Duodenal mucosa (tissue), 2 donors: ENCODE results near the gene SHCBP1L.
"Not testable (repeated sequence)": the region's sequence is repeated elsewhere in the genome, so short reads cannot be mapped to it uniquely, and the experiment has no call there.

Experiments
- H3K27ac ChIP-seq: one replicate; pipeline ENCODE4 v1.7.0; 2013; ENCODE audit warnings: low read depth, low read length
- H3K27me3 ChIP-seq, 2 donors: one replicate each; pipeline ENCODE4 v1.7.0; 2013; ENCODE audit warnings: low read length in 2 of 2, control low read depth in 1 of 2; ENCODE audit not compliant: insufficient read depth in 2 of 2, control insufficient read depth in 1 of 2
- H3K36me3 ChIP-seq, 2 donors: one replicate each; pipeline ENCODE4 v1.7.0; 2013; ENCODE audit warnings: low read length in 2 of 2, control low read depth in 1 of 2; ENCODE audit not compliant: insufficient read depth in 2 of 2, control insufficient read depth in 1 of 2
- H3K4me1 ChIP-seq, 2 donors: one replicate each; pipeline ENCODE4 v1.7.0; 2013; ENCODE audit warnings: low read length in 2 of 2, control low read depth in 1 of 2; ENCODE audit not compliant: insufficient read depth in 2 of 2, control insufficient read depth in 1 of 2
- H3K4me3 ChIP-seq, 2 donors: one replicate each; pipeline ENCODE4 v1.7.0; 2013; ENCODE audit warnings: low read length in 2 of 2, low read depth in 1 of 2
- H3K9ac ChIP-seq, 2 donors: one replicate each; pipeline ENCODE4 v1.7.0; 2013; ENCODE audit warnings: low read length in 2 of 2, low read depth in 1 of 2
- H3K9me3 ChIP-seq, 2 donors: one replicate each; pipeline ENCODE4 v1.7.0; 2013; ENCODE audit warnings: low read length in 2 of 2, control low read depth in 1 of 2; ENCODE audit not compliant: control insufficient read depth in 1 of 2

SHCBP1L gene

DNA sequence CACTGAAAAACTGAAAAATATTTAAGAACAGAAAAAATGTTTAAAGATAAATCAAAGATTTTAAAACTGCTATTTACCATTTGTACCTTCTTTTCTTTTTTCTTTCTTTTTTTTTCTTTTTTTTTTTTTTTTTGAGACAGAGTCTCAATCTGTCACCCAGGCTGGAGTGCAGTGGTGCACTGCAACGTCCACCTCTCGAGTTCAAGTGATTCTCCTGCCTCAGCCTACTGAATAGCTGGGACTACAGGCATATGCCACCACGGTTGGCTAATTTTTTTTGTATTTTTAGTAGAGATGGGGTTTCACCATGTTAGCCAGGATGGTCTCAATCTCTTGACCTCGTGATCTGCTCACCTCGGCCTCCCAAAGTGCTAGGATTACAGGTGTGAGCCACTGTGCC is 51.0 kb downstream of the SHCBP1L start:
- H3K9me3 ChIP-seq, H3K27me3 ChIP-seq, H3K4me3 ChIP-seq: not testable (repeated sequence)

DNA sequence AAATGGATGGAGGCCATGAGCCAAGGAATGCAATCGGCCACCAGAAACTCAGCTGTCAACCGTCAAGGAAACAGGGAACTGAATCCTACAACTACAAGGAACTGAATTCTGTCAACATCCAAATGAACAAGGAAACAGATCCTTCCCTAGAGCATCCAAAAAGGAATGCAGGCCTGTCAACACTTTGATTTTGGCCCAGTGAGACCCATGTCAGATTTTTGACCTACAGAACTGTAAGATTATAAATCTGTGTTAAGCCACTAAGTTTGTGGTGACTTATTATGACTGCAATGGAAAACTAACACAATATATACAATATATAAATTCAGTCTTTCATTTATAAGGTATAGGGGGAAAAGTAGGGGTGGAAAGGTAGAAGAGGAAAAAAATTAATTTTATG is 55.3 kb downstream of the SHCBP1L start:
- Histone ChIP-seq H3K4me1 (no peaks in the 10 kb centered on the region), H3K36me3 (no peaks in the 10 kb centered on the region), H3K27ac (no peak overlapping the region), H3K27me3 (no peaks in the 10 kb centered on the region), H3K9me3 (no peaks in the 10 kb centered on the region), H3K9ac (no peak overlapping the region), H3K4me3 (no peak overlapping the region)

More for the DNA sequence above, 51.0 kb downstream of the SHCBP1L start:
- not testable (repeated sequence) for H3K27ac ChIP-seq, H3K9ac ChIP-seq, H3K4me1 ChIP-seq, H3K36me3 ChIP-seq

DNA sequence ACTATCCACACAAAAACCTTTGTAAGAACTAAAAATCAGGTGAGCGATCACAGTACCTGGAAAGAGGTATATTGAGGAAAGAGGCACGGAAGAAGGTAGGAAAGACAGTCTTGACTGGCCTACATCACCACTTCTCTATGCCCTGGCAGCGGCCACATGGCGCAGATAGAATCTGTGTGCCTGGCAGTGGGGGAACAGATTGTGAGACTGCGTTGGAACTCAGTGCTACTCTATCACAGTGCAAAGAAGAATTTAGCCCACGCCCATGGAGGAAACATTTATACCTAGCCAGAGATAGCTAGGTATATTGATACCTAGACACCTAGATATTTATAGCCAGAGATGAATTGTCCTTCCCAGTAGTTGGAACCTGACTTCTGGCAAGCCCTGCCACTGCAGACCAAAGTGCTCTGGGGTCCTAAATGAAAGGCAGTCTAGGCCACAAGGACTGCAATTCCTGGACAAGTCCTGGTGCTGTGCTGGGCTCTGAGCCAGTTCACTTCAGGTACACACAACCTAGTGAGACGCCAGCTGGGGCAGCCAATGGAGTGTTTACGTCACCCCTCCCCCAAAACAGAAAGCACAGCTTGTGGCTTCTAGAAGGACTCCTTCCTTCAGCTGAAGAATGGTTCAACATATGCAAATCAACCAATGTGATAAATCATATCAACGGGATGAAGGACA is 61.9 kb downstream of the SHCBP1L start:
- no peak overlapping the region for H3K4me3 ChIP-seq
- H3K9ac ChIP-seq = no peak overlapping the region
- no peaks in the 10 kb centered on the region for H3K4me1 ChIP-seq
- H3K36me3 ChIP-seq = peaks cover 13 to 30% of the 10 kb centered on the region in 2 donors
- no peaks in the 10 kb centered on the region for H3K27me3 ChIP-seq
- H3K27ac ChIP-seq = no peak overlapping the region
- no peaks in the 10 kb centered on the region for H3K9me3 ChIP-seq

DNA sequence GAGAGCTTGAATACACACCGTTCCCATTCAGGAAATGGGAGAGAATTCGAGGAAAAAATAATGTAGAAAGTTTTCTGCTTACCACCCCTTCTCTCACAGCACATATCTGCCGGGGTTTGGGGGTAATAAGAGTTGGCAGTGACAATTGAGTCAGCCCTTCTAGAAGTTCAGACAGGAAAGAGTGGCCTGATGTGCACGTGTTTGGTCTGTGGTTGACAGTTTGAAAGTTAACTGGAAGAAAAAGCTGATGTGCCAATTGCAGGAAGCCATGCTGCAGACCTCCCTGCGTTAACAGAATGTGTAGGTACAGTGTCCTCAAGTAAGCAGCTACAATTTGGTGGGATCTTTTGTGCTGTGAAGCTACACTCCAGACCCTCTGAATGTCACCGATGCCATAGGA is 63.0 kb downstream of the SHCBP1L start:
- H3K36me3 ChIP-seq = peaks cover 21 to 39% of the 10 kb centered on the region in 2 donors
- H3K9me3 ChIP-seq = no peaks in the 10 kb centered on the region
- no peak overlapping the region for H3K27ac ChIP-seq
- H3K9ac ChIP-seq = no peak overlapping the region
- no peaks in the 10 kb centered on the region for H3K4me1 ChIP-seq
- H3K4me3 ChIP-seq = no peak overlapping the region
- H3K27me3 ChIP-seq = no peaks in the 10 kb centered on the region

DNA sequence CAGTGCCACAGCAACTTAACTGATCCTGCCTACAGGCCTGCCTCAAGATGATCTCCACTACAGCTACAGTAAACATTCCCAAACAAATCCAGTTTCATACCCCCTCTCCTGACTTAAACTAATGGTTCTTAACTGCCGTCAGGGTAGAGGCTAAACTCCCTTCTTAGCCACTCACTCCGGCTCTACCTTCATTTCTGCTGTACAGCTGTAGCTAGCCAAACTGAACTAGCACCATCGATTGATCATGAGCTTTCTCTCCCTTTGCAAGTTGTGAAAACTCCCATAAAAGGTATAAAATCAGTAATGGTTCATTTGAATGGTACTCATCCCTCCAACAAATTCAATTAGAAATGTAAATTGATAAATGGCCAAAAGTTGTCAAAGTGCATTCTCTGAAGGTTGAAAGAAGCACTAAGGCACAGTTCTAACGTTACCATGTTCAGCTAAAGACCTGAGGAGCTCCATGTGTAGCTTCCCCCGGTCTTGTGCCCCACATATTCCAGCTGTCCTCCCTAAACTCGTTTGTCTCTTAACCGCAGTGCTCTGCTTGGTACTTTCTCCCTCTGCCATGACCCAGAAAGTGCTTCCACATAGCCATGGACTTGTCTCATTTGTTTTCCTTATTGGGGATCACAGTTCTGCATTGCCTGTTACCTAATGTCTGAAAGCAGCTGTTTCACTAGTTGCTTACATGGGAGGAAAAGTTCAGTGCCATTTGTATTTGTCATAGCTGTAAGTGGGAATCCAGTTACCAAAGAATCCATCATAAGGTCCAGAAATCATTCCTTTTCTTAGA is 64.0 kb downstream of the SHCBP1L start:
- Histone ChIP-seq H3K36me3 (peaks cover 28 to 50% of the 10 kb centered on the region in 2 donors), H3K27ac (no peak overlapping the region), H3K9me3 (no peaks in the 10 kb centered on the region), H3K4me3 (no peak overlapping the region), H3K27me3 (no peaks in the 10 kb centered on the region), H3K4me1 (no peaks in the 10 kb centered on the region), H3K9ac (no peak overlapping the region)

DNA sequence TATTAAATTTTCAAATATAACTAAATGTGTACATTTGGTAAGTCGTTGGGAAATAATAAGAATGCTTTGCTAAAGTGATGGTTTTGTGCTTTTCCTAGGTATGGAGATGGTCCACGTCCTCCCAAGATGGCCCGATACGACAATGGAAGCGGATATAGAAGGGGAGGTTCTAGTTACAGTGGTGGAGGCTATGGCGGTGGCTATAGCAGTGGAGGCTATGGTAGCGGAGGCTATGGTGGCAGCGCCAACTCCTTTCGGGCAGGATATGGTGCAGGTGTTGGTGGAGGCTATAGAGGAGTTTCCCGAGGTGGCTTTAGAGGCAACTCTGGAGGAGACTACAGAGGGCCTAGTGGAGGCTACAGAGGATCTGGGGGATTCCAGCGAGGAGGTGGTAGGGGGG is 66.0 kb downstream of the SHCBP1L start:
- H3K36me3 ChIP-seq = peaks cover 38 to 68% of the 10 kb centered on the region in 2 donors

DNA sequence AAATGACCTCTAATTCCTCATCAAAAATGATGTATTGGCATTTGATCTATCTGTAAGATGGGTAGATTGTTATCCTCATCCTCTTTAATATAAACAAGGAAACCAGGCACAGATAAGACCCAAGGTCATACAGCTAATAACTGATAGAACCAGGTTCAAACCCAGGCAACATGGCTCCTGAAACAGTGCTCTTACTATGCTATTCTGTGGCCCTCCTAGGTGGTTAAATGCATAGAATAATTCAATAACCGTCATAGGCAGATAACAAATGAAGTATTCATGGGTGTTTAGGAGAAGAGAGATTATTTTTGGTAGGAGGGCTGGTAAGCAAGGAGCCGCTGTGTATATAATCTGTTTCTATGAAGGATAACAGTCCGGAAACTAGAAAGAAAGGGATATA is 67.4 kb downstream of the SHCBP1L start:
- no peak overlapping the region for H3K9ac ChIP-seq
- H3K9me3 ChIP-seq = no peaks in the 10 kb centered on the region
- H3K36me3 ChIP-seq = peaks cover 51 to 82% of the 10 kb centered on the region in 2 donors
- H3K27me3 ChIP-seq = no peaks in the 10 kb centered on the region
- H3K4me3 ChIP-seq = no peak overlapping the region
- no peak overlapping the region for H3K27ac ChIP-seq
- no peaks in the 10 kb centered on the region for H3K4me1 ChIP-seq

More for the DNA sequence above, 66.0 kb downstream of the SHCBP1L start:
- H3K4me3 ChIP-seq = no peak overlapping the region
- H3K27ac ChIP-seq = no peak overlapping the region
- no peaks in the 10 kb centered on the region for H3K4me1 ChIP-seq
- no peak overlapping the region for H3K9ac ChIP-seq
- H3K9me3 ChIP-seq = no peaks in the 10 kb centered on the region
- H3K27me3 ChIP-seq = no peaks in the 10 kb centered on the region

DNA sequence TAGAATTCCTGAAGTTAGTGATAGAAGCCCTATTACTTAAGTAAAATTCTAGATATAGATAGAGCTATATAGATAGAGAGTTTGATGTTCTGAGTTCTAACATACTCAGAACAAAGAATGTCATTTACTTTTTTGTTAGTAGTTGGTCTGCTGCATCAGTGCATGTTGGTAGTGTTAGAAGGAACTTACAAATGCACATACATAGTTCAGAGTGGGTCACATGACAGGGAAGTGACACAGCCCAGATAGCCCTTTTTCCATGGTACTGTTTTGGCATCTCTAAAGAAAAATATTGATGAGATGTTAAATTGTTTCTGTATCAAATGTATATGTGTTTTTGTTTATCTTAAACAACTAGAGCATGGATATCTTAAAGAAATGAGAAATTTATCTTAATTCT is 68.1 kb downstream of the SHCBP1L start:
- Histone ChIP-seq H3K9me3 (no peaks in the 10 kb centered on the region), H3K27ac (no peak overlapping the region), H3K27me3 (no peaks in the 10 kb centered on the region), H3K4me1 (no peaks in the 10 kb centered on the region), H3K4me3 (no peak overlapping the region), H3K36me3 (peaks cover 55 to 89% of the 10 kb centered on the region in 2 donors), H3K9ac (no peak overlapping the region)

DNA sequence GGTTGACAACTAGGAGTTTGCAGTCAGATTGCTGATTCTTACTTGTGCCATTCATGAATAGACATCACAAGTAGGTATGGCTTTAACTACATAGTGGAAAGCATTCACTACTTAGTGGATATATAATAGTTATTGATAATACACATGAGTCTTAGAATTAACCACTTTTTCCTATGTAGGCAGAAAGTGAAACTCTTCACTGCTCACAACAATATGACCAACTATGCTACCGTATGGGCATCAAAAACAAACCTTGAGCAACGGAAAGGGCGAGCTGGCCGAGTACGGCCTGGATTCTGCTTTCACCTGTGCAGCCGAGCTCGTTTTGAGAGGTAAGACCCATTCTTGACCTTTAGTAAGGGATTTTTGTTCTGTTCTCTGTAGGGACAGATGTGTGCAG is 75.1 kb downstream of the SHCBP1L start:
- Histone ChIP-seq H3K36me3 (peaks cover 56 to 97% of the 10 kb centered on the region in 2 donors), H3K4me3 (no peak overlapping the region), H3K27ac (no peak overlapping the region), H3K4me1 (no peaks in the 10 kb centered on the region), H3K9ac (no peak overlapping the region), H3K9me3 (no peaks in the 10 kb centered on the region), H3K27me3 (no peaks in the 10 kb centered on the region)

DNA sequence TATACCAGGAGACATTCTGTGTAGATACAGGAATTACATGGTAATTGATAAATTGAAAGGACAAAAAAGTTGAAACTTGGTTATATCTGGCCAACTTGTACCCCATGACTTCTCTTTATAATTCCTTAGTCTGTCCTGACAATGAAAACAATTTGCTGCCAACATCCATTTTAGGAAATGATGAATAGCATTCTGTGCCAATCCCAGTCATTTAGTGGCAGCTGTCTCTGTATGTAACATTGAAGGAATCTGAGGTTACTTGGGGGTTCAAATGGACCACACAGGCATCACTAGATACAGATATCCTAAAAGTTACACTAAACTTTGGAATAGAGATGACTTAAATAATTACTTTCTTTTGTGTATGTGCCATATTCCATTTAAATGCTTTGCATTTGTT is 75.6 kb downstream of the SHCBP1L start:
- no peak overlapping the region for H3K4me3 ChIP-seq
- no peaks in the 10 kb centered on the region for H3K4me1 ChIP-seq
- no peak overlapping the region for H3K9ac ChIP-seq
- H3K27ac ChIP-seq = no peak overlapping the region
- no peaks in the 10 kb centered on the region for H3K9me3 ChIP-seq
- no peaks in the 10 kb centered on the region for H3K27me3 ChIP-seq
- H3K36me3 ChIP-seq = peaks cover 56 to 98% of the 10 kb centered on the region in 2 donors
